Vagina (tissue), 2 donors: ENCODE results near the gene FOXO3. TPM values are rescaled to one million over a fixed set of nuclear protein-coding genes. Genes with fewer than 3 reads are reported as not detected.

Experiments
- DNase-seq, 2 donors: peaks; one replicate each; pipeline ENCODE4 v3.0.0-alpha.2; 2017; ENCODE audit errors: extremely low spot score in 2 of 2
- H3K27ac ChIP-seq: fragments of 200-600 bp; sonication (generic); one replicate; pipeline ENCODE4 v1.5.1; 2019
- H3K27me3 ChIP-seq: fragments of 200-600 bp; sonication (generic); one replicate; pipeline ENCODE4 v1.5.1; 2019
- H3K36me3 ChIP-seq, 2 donors: fragments of 200-600 bp; sonication (generic); one replicate each; pipeline ENCODE4 v1.5.1; 2017 to 2019
- H3K4me1 ChIP-seq: fragments of 200-600 bp; sonication (generic); one replicate; pipeline ENCODE4 v1.5.1; 2019
- H3K4me3 ChIP-seq, 2 donors: fragments of 200-600 bp; sonication (generic); 1 replicate in 1 of 2; 2 replicates in 1 of 2; pipeline ENCODE4 v1.5.1; 2016 to 2019
- H3K9me3 ChIP-seq: fragments of 200-600 bp; sonication (generic); one replicate; pipeline ENCODE4 v1.5.1; 2019
- CTCF ChIP-seq, 3 experiments: fragments of 450-650 bp in 2 of 3; fragments of 200-600 bp in 1 of 3; sonication (generic) in 1 of 3; IDR thresholded peaks; one replicate each; pipeline ENCODE4 v1.5.1; 2017 to 2019; ENCODE audit warnings: antibody characterized with exemption in 3 of 3, mild to moderate bottlenecking in 2 of 3, moderate library complexity in 2 of 3
- POLR2A ChIP-seq, 2 donors: fragments of 450-650 bp; IDR thresholded peaks; one replicate each; pipeline ENCODE4 v1.6.1; 2017; ENCODE audit warnings: antibody characterized with exemption in 2 of 2, mild to moderate bottlenecking in 2 of 2, moderate library complexity in 2 of 2
- POLR2AphosphoS5 ChIP-seq, 2 donors: sonication (generic); formaldehyde crosslinking; IDR thresholded peaks; one replicate each; pipeline ENCODE4 v1.9.0; 2017; ENCODE audit warnings: antibody characterized with exemption in 2 of 2, mild to moderate bottlenecking in 2 of 2, low read depth in 1 of 2; ENCODE audit not compliant: insufficient read depth in 1 of 2
- intact Hi-C: fragments of 100-400 bp; cut with DNase I; formaldehyde crosslinking; loops from one replicate; pipeline ENCODE4 v1.15.1; 2023
- total RNA-seq: library from RNA; depleted of rRNA; stranded (reverse); fragments of >200 nt; gene quantifications from one replicate; pipeline ENCODE4 v1.2.3, GENCODE V29; 2016

Gene FOXO3
- total RNA-seq, 1 donor from 2014 or later: 110 TPM

GRCh38 chr6:108627692-108628550 is 67.2 kb downstream of the FOXO3 start:
- TF ChIP-seq POLR2AphosphoS5 (IDR thresholded peaks at IDR 0.05; ENCODE audit: insufficient read depth in 1 of 2, low read depth in 1 of 2) (no peak), CTCF (IDR thresholded peaks at IDR 0.05) (no peak), POLR2A (IDR thresholded peaks at IDR 0.05) (no peak)
- H3K9me3 ChIP-seq: no peaks in the 10 kb centered on the region
- H3K27me3 ChIP-seq: no peaks in the 10 kb centered on the region
- peaks cover 100% of the 10 kb centered on the region for H3K4me1 ChIP-seq
- H3K4me3 ChIP-seq: no peak overlapping the region
- intact Hi-C loops: no loop called here
- no peak for DNase-seq
- H3K36me3 ChIP-seq: no peaks in the 10 kb centered on the region
- no peak overlapping the region for H3K27ac ChIP-seq

- TF ChIP-seq CTCF (IDR thresholded peaks at IDR 0.05) (no peak), POLR2A (IDR thresholded peaks at IDR 0.05) (no peak)
- no peak overlapping the region for H3K4me3 ChIP-seq
- no peaks in the 10 kb centered on the region for H3K27me3 ChIP-seq
- H3K27ac ChIP-seq: no peak overlapping the region
- peaks cover 94% of the 10 kb centered on the region for H3K4me1 ChIP-seq
- H3K36me3 ChIP-seq: no peaks in the 10 kb centered on the region
- intact Hi-C loops: no loop called here
- no peaks in the 10 kb centered on the region for H3K9me3 ChIP-seq
- no peak for DNase-seq
Measured at GRCh38 chr6:108630050-108630714, 69.5 kb downstream of the FOXO3 start.

GRCh38 chr6:108632441-108632840 is 71.7 kb downstream of the FOXO3 start:
- H3K4me1 ChIP-seq: peaks cover 91% of the 10 kb centered on the region
- H3K27me3 ChIP-seq: no peaks in the 10 kb centered on the region
- no peak overlapping the region for H3K4me3 ChIP-seq
- TF ChIP-seq POLR2AphosphoS5 (IDR thresholded peaks at IDR 0.05; ENCODE audit: insufficient read depth in 1 of 2, low read depth in 1 of 2) (no peak), CTCF (IDR thresholded peaks at IDR 0.05) (no peak), POLR2A (IDR thresholded peaks at IDR 0.05) (no peak)
- H3K27ac ChIP-seq: no peak overlapping the region
- DNase-seq: no peak
- no peaks in the 10 kb centered on the region for H3K36me3 ChIP-seq
- intact Hi-C loops: no loop called here
- no peaks in the 10 kb centered on the region for H3K9me3 ChIP-seq

- TF ChIP-seq POLR2AphosphoS5 (IDR thresholded peaks at IDR 0.05; ENCODE audit: insufficient read depth in 1 of 2, low read depth in 1 of 2) (no peak), CTCF (IDR thresholded peaks at IDR 0.05) (no peak), POLR2A (IDR thresholded peaks at IDR 0.05) (no peak)
- Histone ChIP-seq H3K27ac (no peak overlapping the region), H3K36me3 (no peaks in the 10 kb centered on the region), H3K4me1 (peaks cover 87% of the 10 kb centered on the region), H3K27me3 (no peaks in the 10 kb centered on the region), H3K9me3 (no peaks in the 10 kb centered on the region), H3K4me3 (no peak overlapping the region)
- intact Hi-C loops: no loop called here
- DNase-seq: no peak
Measured at GRCh38 chr6:108633436-108633835, 72.7 kb downstream of the FOXO3 start.
